Activated naive CD4-positive, alpha-beta T cell treated with anti-CD3 and anti-CD28 coated beads, Interleukin-2, amount 10 ng/mL, durations not matched to agents 7 days and 5 days (primary cell): ENCODE measurements around the gene FOXO3.
"Not testable (repeated sequence)": the region's sequence is repeated elsewhere in the genome, so short reads cannot be mapped to it uniquely, and the experiment has no call there.

Experiments
- CTCF ChIA-PET: fragments of 350-600 bp; sonication (Branson Sonifier 250); formaldehyde crosslinking; loops from one replicate; lab custom pipeline; 2021; ENCODE audit warnings: antibody characterized with exemption; lab: Charles Lee
- DNase-seq: peaks from one replicate; pipeline ENCODE4 v3.0.0-alpha.2; 2020
- H3K27ac Mint-ChIP-seq: one replicate; pipeline ENCODE4 v1.8.0; 2021; ENCODE audit warnings: mild to moderate bottlenecking, moderate library complexity, mixed read lengths
- H3K27me3 Mint-ChIP-seq: one replicate; pipeline ENCODE4 v1.8.0; 2021; ENCODE audit warnings: mild to moderate bottlenecking, mixed read lengths
- H3K36me3 Mint-ChIP-seq: one replicate; pipeline ENCODE4 v1.8.0; 2021; ENCODE audit warnings: mixed read lengths
- H3K4me1 Mint-ChIP-seq: one replicate; pipeline ENCODE4 v1.8.0; 2021; ENCODE audit warnings: mixed read lengths
- H3K4me3 Mint-ChIP-seq: one replicate; pipeline ENCODE4 v1.8.0; 2021; ENCODE audit warnings: mild to moderate bottlenecking, moderate library complexity, mixed read lengths
- H3K9me3 Mint-ChIP-seq: one replicate; pipeline ENCODE4 v1.8.0; 2021; ENCODE audit warnings: mixed read lengths

Gene FOXO3

GRCh38 chr6:108651340-108652227, 90.9 kb downstream of the FOXO3 start:
- Mint-ChIP-seq H3K4me1 (peaks cover 15% of the 10 kb centered on the region), H3K27me3 (no peaks in the 10 kb centered on the region), H3K27ac (no peak overlapping the region), H3K9me3 (no peaks in the 10 kb centered on the region), H3K36me3 (no peaks in the 10 kb centered on the region), H3K4me3 (no peak overlapping the region)
- CTCF ChIA-PET: no interaction called here
- DNase-seq: no peak

- Mint-ChIP-seq H3K27me3 (no peaks in the 10 kb centered on the region), H3K36me3 (no peaks in the 10 kb centered on the region), H3K9me3 (no peaks in the 10 kb centered on the region), H3K4me3 (no peak overlapping the region), H3K4me1 (peaks cover 15% of the 10 kb centered on the region), H3K27ac (no peak overlapping the region)
- CTCF ChIA-PET: no interaction called here
- DNase-seq: no peak
These were observed 91.7 kb downstream of the FOXO3 start for GRCh38 chr6:108652375-108652774.

GRCh38 chr6:108653949-108654348, 93.2 kb downstream of the FOXO3 start:
- DNase-seq: no peak
- no peaks in the 10 kb centered on the region for H3K36me3 Mint-ChIP-seq

GRCh38 chr6:108654465-108655106, 93.9 kb downstream of the FOXO3 start:
- H3K4me1 Mint-ChIP-seq: peaks cover 15% of the 10 kb centered on the region
- H3K27me3 Mint-ChIP-seq: no peaks in the 10 kb centered on the region
- H3K27ac Mint-ChIP-seq: no peak overlapping the region
- H3K36me3 Mint-ChIP-seq: no peaks in the 10 kb centered on the region
- no peak for DNase-seq
- H3K4me3 Mint-ChIP-seq: no peak overlapping the region
- no peaks in the 10 kb centered on the region for H3K9me3 Mint-ChIP-seq
- CTCF ChIA-PET: no interaction called here

More at GRCh38 chr6:108653949-108654348, 93.2 kb downstream of the FOXO3 start:
- peaks cover 15% of the 10 kb centered on the region for H3K4me1 Mint-ChIP-seq
- H3K4me3 Mint-ChIP-seq: no peak overlapping the region
- no peak overlapping the region for H3K27ac Mint-ChIP-seq
- no peaks in the 10 kb centered on the region for H3K9me3 Mint-ChIP-seq
- CTCF ChIA-PET: no interaction called here
- no peaks in the 10 kb centered on the region for H3K27me3 Mint-ChIP-seq

- no peak overlapping the region for H3K27ac Mint-ChIP-seq
- no peaks in the 10 kb centered on the region for H3K36me3 Mint-ChIP-seq
- CTCF ChIA-PET: no interaction called here
- no peaks in the 10 kb centered on the region for H3K9me3 Mint-ChIP-seq
- H3K27me3 Mint-ChIP-seq: no peaks in the 10 kb centered on the region
- no peak overlapping the region for H3K4me3 Mint-ChIP-seq
- DNase-seq: no peak
- H3K4me1 Mint-ChIP-seq: peaks cover 15% of the 10 kb centered on the region
These were observed 95.3 kb downstream of the FOXO3 start for GRCh38 chr6:108655806-108656651.

GRCh38 chr6:108656836-108657235, 96.1 kb downstream of the FOXO3 start:
- no peak overlapping the region for H3K27ac Mint-ChIP-seq
- CTCF ChIA-PET: no interaction called here
- H3K4me3 Mint-ChIP-seq: no peak overlapping the region
- DNase-seq: no peak
- peaks cover 15% of the 10 kb centered on the region for H3K4me1 Mint-ChIP-seq
- H3K9me3 Mint-ChIP-seq: no peaks in the 10 kb centered on the region
- no peaks in the 10 kb centered on the region for H3K27me3 Mint-ChIP-seq
- no peaks in the 10 kb centered on the region for H3K36me3 Mint-ChIP-seq

GRCh38 chr6:108658174-108658573, 97.5 kb downstream of the FOXO3 start:
- peaks cover 14% of the 10 kb centered on the region for H3K4me1 Mint-ChIP-seq
- H3K9me3 Mint-ChIP-seq: no peaks in the 10 kb centered on the region
- H3K4me3 Mint-ChIP-seq: no peak overlapping the region
- no peaks in the 10 kb centered on the region for H3K27me3 Mint-ChIP-seq
- H3K27ac Mint-ChIP-seq: no peak overlapping the region
- CTCF ChIA-PET: no interaction called here
- no peaks in the 10 kb centered on the region for H3K36me3 Mint-ChIP-seq
- DNase-seq: no peak

GRCh38 chr6:108658785-108659184, 98.1 kb downstream of the FOXO3 start:
- H3K27me3 Mint-ChIP-seq, H3K36me3 Mint-ChIP-seq, H3K27ac Mint-ChIP-seq, H3K4me1 Mint-ChIP-seq, H3K9me3 Mint-ChIP-seq, DNase-seq, CTCF ChIA-PET, H3K4me3 Mint-ChIP-seq: not testable (repeated sequence)

- peaks cover 7% of the 10 kb centered on the region for H3K36me3 Mint-ChIP-seq
- no peaks in the 10 kb centered on the region for H3K9me3 Mint-ChIP-seq
- no peak for DNase-seq
- no peak overlapping the region for H3K4me3 Mint-ChIP-seq
- CTCF ChIA-PET: no interaction called here
- no peaks in the 10 kb centered on the region for H3K4me1 Mint-ChIP-seq
- no peak overlapping the region for H3K27ac Mint-ChIP-seq
- H3K27me3 Mint-ChIP-seq: no peaks in the 10 kb centered on the region
These were observed 99.5 kb downstream of the FOXO3 start for GRCh38 chr6:108660251-108660650.

- Mint-ChIP-seq H3K9me3 (no peaks in the 10 kb centered on the region), H3K4me1 (no peaks in the 10 kb centered on the region), H3K36me3 (peaks cover 7% of the 10 kb centered on the region), H3K4me3 (no peak overlapping the region), H3K27ac (no peak overlapping the region), H3K27me3 (no peaks in the 10 kb centered on the region)
- no peak for DNase-seq
- CTCF ChIA-PET: no interaction called here
These were observed 100.7 kb downstream of the FOXO3 start for GRCh38 chr6:108661430-108661829.

GRCh38 chr6:108661982-108662381, 101.3 kb downstream of the FOXO3 start:
- peaks cover 3% of the 10 kb centered on the region for H3K4me1 Mint-ChIP-seq
- H3K9me3 Mint-ChIP-seq: no peaks in the 10 kb centered on the region
- peaks cover 10% of the 10 kb centered on the region for H3K36me3 Mint-ChIP-seq
- no peak overlapping the region for H3K4me3 Mint-ChIP-seq
- no peaks in the 10 kb centered on the region for H3K27me3 Mint-ChIP-seq
- H3K27ac Mint-ChIP-seq: no peak overlapping the region
- no peak for DNase-seq
- CTCF ChIA-PET: no interaction called here

- Mint-ChIP-seq H3K4me1 (peaks cover 3% of the 10 kb centered on the region), H3K36me3 (peaks cover 13% of the 10 kb centered on the region), H3K4me3 (no peak overlapping the region), H3K9me3 (no peaks in the 10 kb centered on the region), H3K27ac (no peak overlapping the region), H3K27me3 (no peaks in the 10 kb centered on the region)
- no peak for DNase-seq
- CTCF ChIA-PET: no interaction called here
These were observed 102.0 kb downstream of the FOXO3 start for GRCh38 chr6:108662702-108663101.

GRCh38 chr6:108663494-108664064, 102.9 kb downstream of the FOXO3 start:
- H3K4me3 Mint-ChIP-seq, CTCF ChIA-PET, DNase-seq, H3K27ac Mint-ChIP-seq, H3K9me3 Mint-ChIP-seq, H3K27me3 Mint-ChIP-seq, H3K4me1 Mint-ChIP-seq: not testable (repeated sequence)
- H3K36me3 Mint-ChIP-seq: peaks cover 13% of the 10 kb centered on the region
